Right lobe of liver (tissue), 4 donors: ENCODE measurements around the gene KCTD21.

Source experiments
- POLR2A ChIP-seq: fragments of 450-650 bp; IDR thresholded peaks from one replicate; pipeline ENCODE4 v1.6.1; 2017; ENCODE audit warnings: antibody characterized with exemption, mild to moderate bottlenecking
- TF ChIP-seq, protein P1 (sequence below), 4 donors: fragments of 200-600 bp in 3 of 4; fragments of 450-650 bp in 1 of 4; IDR thresholded peaks; one replicate each; pipeline versions ENCODE4 v1.5.1 to v1.8.0; 2016 to 2022; ENCODE audit warnings: antibody characterized with exemption in 4 of 4, mild to moderate bottlenecking in 2 of 4
- donor health status: DM: no; HTN: no; CAD: no.
- donor health status: DM: no; HTN: no; CAD: no.
- donor health status: DM: no; HTN: yes; CAD: no.

DNA sequence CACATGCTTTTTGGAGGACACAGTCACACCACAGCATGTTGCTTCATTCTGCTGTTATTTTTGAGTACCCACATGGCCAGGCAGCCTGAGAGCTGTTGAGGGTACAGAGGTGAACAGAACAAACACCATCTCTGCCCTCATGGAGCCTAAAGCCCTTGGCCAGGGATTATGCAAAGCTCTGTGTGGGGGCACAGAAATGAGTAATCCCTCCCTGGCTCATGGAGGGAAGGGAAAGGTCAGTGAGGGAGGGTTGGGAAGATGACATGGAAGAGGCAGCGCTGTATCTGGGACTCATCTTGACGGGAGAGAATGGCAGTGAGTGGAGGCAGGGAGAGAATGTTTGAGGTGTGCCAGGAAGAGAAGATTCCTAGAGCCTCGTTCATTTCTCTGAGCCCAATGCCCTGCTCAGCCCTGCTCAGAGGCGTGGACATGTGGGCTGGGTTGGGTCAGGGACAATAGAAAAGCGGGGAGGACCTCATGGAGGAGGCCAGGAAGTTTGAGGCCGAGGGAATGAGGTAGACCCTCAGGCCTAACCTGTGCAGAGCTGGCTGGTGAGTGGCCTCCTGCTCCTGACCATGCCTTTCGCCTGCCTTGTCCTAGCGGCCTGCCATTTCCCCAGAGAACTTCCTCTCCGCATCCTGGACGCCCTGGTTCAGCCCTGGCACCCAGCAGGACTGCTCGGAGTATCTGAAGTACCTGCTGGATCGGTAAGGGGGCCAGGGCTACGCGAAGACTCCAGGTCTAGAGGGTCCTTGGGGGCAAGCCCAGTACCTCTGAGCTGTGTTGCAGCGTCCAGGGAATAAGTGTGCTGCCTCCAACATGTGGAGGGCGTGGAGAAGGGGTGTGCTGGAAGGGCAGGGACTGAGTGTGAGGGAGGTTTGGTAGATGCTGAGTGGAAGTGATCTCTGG lies 20.1 kb upstream of the KCTD21 start:
- TF ChIP-seq, protein P1, sequence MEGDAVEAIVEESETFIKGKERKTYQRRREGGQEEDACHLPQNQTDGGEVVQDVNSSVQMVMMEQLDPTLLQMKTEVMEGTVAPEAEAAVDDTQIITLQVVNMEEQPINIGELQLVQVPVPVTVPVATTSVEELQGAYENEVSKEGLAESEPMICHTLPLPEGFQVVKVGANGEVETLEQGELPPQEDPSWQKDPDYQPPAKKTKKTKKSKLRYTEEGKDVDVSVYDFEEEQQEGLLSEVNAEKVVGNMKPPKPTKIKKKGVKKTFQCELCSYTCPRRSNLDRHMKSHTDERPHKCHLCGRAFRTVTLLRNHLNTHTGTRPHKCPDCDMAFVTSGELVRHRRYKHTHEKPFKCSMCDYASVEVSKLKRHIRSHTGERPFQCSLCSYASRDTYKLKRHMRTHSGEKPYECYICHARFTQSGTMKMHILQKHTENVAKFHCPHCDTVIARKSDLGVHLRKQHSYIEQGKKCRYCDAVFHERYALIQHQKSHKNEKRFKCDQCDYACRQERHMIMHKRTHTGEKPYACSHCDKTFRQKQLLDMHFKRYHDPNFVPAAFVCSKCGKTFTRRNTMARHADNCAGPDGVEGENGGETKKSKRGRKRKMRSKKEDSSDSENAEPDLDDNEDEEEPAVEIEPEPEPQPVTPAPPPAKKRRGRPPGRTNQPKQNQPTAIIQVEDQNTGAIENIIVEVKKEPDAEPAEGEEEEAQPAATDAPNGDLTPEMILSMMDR (IDR thresholded peaks at IDR 0.05): no peak
- no peak for TF ChIP-seq POLR2A
